ENCODE measurements around the gene KRTAP10-6. TPM values are rescaled to one million over a fixed set of nuclear protein-coding genes. Genes with fewer than 3 reads are reported as not detected.

KRTAP10-6 gene
- total and polyA plus RNA-seq, 2 of the 8 experiments (the other 6 are each of a cell fraction or from before 2014, with no cell fraction given), result 0.12 TPM; not detected in 1

GRCh38 chr21:44637018-44637850, 44.9 kb upstream of the KRTAP10-6 start, which contains the start of gene KRTAP10-10:
TSS of gene KRTAP10-10 (plus strand) at chr21:44637356. CDS start at chr21:44637418, 62 bp downstream.
- H3K79me2 ChIP-seq (ENCODE audit: control insufficient read depth in 1 of 2, insufficient read depth in 2 of 2, low read length in 2 of 2), result no peaks in the 10 kb centered on the region
- no peak within 1 kb of the TSS for H2BK20ac ChIP-seq (ENCODE audit: low read length)
- H3K23ac ChIP-seq (ENCODE audit: insufficient read length), result no peak within 1 kb of the TSS
- no peak within 1 kb of the TSS for H4K5ac ChIP-seq (ENCODE audit: insufficient read length, low read depth, low read length)
- no peak within 1 kb of the TSS for H3K56ac ChIP-seq (replicated peaks; ENCODE audit: insufficient read length, low read depth, low read length)
- H2AK5ac ChIP-seq (ENCODE audit: low read depth, low read length), result no peak within 1 kb of the TSS
- H3K4me2 ChIP-seq (ENCODE audit: insufficient read depth in 1 of 2, low read depth in 2 of 2, low read length in 2 of 2), result no peak within 1 kb of the TSS
- no peak within 1 kb of the TSS for H3K4ac ChIP-seq (replicated peaks; ENCODE audit: insufficient read length, low read depth, low read length)
- peak within 1 kb of the TSS; percentile 9; the same call in 1 of the 2 replicates for H2BK5ac ChIP-seq (ENCODE audit: low read depth, low read length)
- no peaks in the 10 kb centered on the region for H3K79me1 ChIP-seq (ENCODE audit: low read depth, low read length)
- H3K4me1 ChIP-seq (replicated peaks in 1 of 4; ENCODE audit: control insufficient read depth in 3 of 4, insufficient read depth in 4 of 4, low read length in 3 of 4), result no peaks in the 10 kb centered on the region; a peak in 1 of 7 replicates
- H3K27ac ChIP-seq (ENCODE audit: low read depth, low read length), result no peak within 1 kb of the TSS
- H3K4me3 ChIP-seq (ENCODE audit: extremely low read depth in 1 of 4, insufficient read depth in 2 of 4, low read depth in 3 of 4, low read length in 4 of 4), result no peak within 1 kb of the TSS
- H3K36me3 ChIP-seq (ENCODE audit: control insufficient read depth in 2 of 4, insufficient read depth in 4 of 4, low read length in 3 of 4), result no peaks in the 10 kb centered on the region
- H3K9me3 ChIP-seq (ENCODE audit: insufficient read depth in 2 of 2, low read depth in 1 of 2, low read length in 1 of 2), result peaks cover 3 to 10% of the 10 kb centered on the region in 2 experiments; a peak in 3 of 4 replicates
- CTCF ChIA-PET (ENCODE audit: partially characterized antibody), result no interaction called here
- no peak within 1 kb of the TSS for H3K9ac ChIP-seq (replicated peaks in 1 of 4; ENCODE audit: extremely low read depth in 1 of 4, low read depth in 3 of 4, low read length in 3 of 4)
- no peaks in the 10 kb centered on the region for H3K23me2 ChIP-seq (ENCODE audit: low read depth, low read length)
- H4K20me1 ChIP-seq (replicated peaks in 1 of 2; ENCODE audit: control insufficient read depth in 1 of 2, insufficient read depth in 2 of 2, low read length in 2 of 2), result peaks cover 0 to 3% of the 10 kb centered on the region in 2 experiments
- H3K14ac ChIP-seq (ENCODE audit: insufficient read length), result no peak within 1 kb of the TSS
- no peak within 1 kb of the TSS; the same call in 1 of the 2 replicates for H4K8ac ChIP-seq (ENCODE audit: extremely low read depth, insufficient read depth, low read length)
- H2BK12ac ChIP-seq (ENCODE audit: low read depth, low read length), result no peak within 1 kb of the TSS
- DNase-seq (ENCODE audit: low read depth in 1 of 2, low spot score in 2 of 2) (no peak), FAIRE-seq (no peak)
- peak within 1 kb of the TSS; percentile 54 for H4K91ac ChIP-seq (replicated peaks; ENCODE audit: insufficient read length, low read length)
- 86% methylated on average over 9 of the region's 21 CpGs; no CpG with 5 or more reads in 1 of the 2 experiments for WGBS, 2 experiments (ENCODE audit: extremely low coverage in 1 of 2, insufficient coverage in 1 of 2, insufficient read length in 1 of 2, insufficient replicate concordance in 2 of 2, low coverage in 1 of 2, low lambda C conversion rate in 2 of 2, missing lambda C conversion rate in 1 of 2)
- no peak within 1 kb of the TSS for H2BK120ac ChIP-seq (replicated peaks; ENCODE audit: low read depth, low read length)
- POLR2A ChIA-PET (ENCODE audit: partially characterized antibody), result no interaction called here
- H2BK15ac ChIP-seq (ENCODE audit: low read length), result 0 out of 2 replicates have a peak within 1 kb of the TSS, but pooled peaks have one; percentile 40
- no peak within 1 kb of the TSS for H3K18ac ChIP-seq (ENCODE audit: extremely low read depth, low read length)
- H2AFZ ChIP-seq (ENCODE audit: low read length), result no peak within 1 kb of the TSS
- H3K27me3 ChIP-seq (replicated peaks in 1 of 4; ENCODE audit: control insufficient read depth in 3 of 4, extremely low read depth in 1 of 4, insufficient read depth in 3 of 4, low read length in 3 of 4), result no peaks in the 10 kb centered on the region
